ENCODE results near the gene CLASP1. TPM values are rescaled to one million over a fixed set of nuclear protein-coding genes. Genes with fewer than 3 reads are reported as not detected.

Gene CLASP1
- total and polyA plus RNA-seq, 2 of the 8 experiments (the other 6 are each of a cell fraction or from before 2014, with no cell fraction given), result 7.3 to 53.9 TPM

- no peak overlapping the region for H3K56ac ChIP-seq (replicated peaks; ENCODE audit: insufficient read length, low read depth, low read length)
- no peak overlapping the region for H3K9ac ChIP-seq (replicated peaks in 1 of 4; ENCODE audit: extremely low read depth in 1 of 4, low read depth in 3 of 4, low read length in 3 of 4)
- no peak overlapping the region for H3K27ac ChIP-seq (ENCODE audit: low read depth, low read length)
- 0 out of 4 replicates have a peak, but pooled peaks cover 5 to 6% of the 10 kb centered on the region in 2 experiments for H3K9me3 ChIP-seq (ENCODE audit: insufficient read depth in 2 of 2, low read depth in 1 of 2, low read length in 1 of 2)
- H4K20me1 ChIP-seq (replicated peaks in 1 of 2; ENCODE audit: control insufficient read depth in 1 of 2, insufficient read depth in 2 of 2, low read length in 2 of 2), result no peaks in the 10 kb centered on the region
- 92% methylated on average over 4 of the region's 4 CpGs; no CpG with 5 or more reads in 1 of the 2 experiments for WGBS, 2 experiments (ENCODE audit: extremely low coverage in 1 of 2, insufficient coverage in 1 of 2, insufficient read length in 1 of 2, insufficient replicate concordance in 2 of 2, low coverage in 1 of 2, low lambda C conversion rate in 2 of 2, missing lambda C conversion rate in 1 of 2)
- no peak overlapping the region for H4K8ac ChIP-seq (ENCODE audit: extremely low read depth, insufficient read depth, low read length)
- H3K23ac ChIP-seq (ENCODE audit: insufficient read length), result no peak overlapping the region
- no peak overlapping the region for H2BK12ac ChIP-seq (ENCODE audit: low read depth, low read length)
- H3K4me2 ChIP-seq (ENCODE audit: insufficient read depth in 1 of 2, low read depth in 2 of 2, low read length in 2 of 2), result no peak overlapping the region
- no peak overlapping the region for H3K14ac ChIP-seq (ENCODE audit: insufficient read length)
- H2AFZ ChIP-seq (ENCODE audit: low read length), result no peak overlapping the region
- no peak overlapping the region for H2BK15ac ChIP-seq (ENCODE audit: low read length)
- H4K91ac ChIP-seq (replicated peaks; ENCODE audit: insufficient read length, low read length), result no peak overlapping the region
- no peak overlapping the region for H2AK5ac ChIP-seq (ENCODE audit: low read depth, low read length)
- CTCF ChIA-PET (ENCODE audit: partially characterized antibody), result interaction anchor here (0.6 to 1.7 kb wide), 4 partner anchors 10 to 290 kb away, joined by 3 to 7 read pairs (median 4); no protein-coding TSS in a partner anchor
- no peak overlapping the region for H3K4ac ChIP-seq (replicated peaks; ENCODE audit: insufficient read length, low read depth, low read length)
- no peak overlapping the region for H2BK20ac ChIP-seq (ENCODE audit: low read length)
- FAIRE-seq (no peak), DNase-seq (ENCODE audit: low read depth in 1 of 2, low spot score in 2 of 2) (no peak)
- TF ChIP-seq PHF8 (conservative IDR thresholded peaks at IDR 0.05; ENCODE audit: low read depth, low read length), result no peak
- TF ChIP-seq CHD2 (IDR thresholded peaks at IDR 0.05; ENCODE audit: low read length), result no peak
- TF ChIP-seq FOSL1 (IDR thresholded peaks at IDR 0.05; ENCODE audit: insufficient read depth, low read depth, low read length), result no peak
- TF ChIP-seq TCF12 (IDR thresholded peaks at IDR 0.05; ENCODE audit: low read depth, low read length), result no peak
- TF ChIP-seq TBP (IDR thresholded peaks at IDR 0.05; ENCODE audit: low read depth, low read length), result no peak
- peaks cover 2% of the 10 kb centered on the region; the same call in 1 of the 2 replicates for H3K79me1 ChIP-seq (ENCODE audit: low read depth, low read length)
- H3K36me3 ChIP-seq (ENCODE audit: control insufficient read depth in 2 of 4, insufficient read depth in 4 of 4, low read length in 3 of 4), result no peaks in the 10 kb centered on the region
- H2BK120ac ChIP-seq (replicated peaks; ENCODE audit: low read depth, low read length), result no peak overlapping the region
- H3K79me2 ChIP-seq (ENCODE audit: control insufficient read depth in 1 of 2, insufficient read depth in 2 of 2, low read length in 2 of 2), result peaks cover 0 to 67% of the 10 kb centered on the region in 2 experiments; a peak in 2 of 4 replicates
- H3K18ac ChIP-seq (ENCODE audit: extremely low read depth, low read length), result no peak overlapping the region
- no peaks in the 10 kb centered on the region for H3K4me1 ChIP-seq (replicated peaks in 1 of 4; ENCODE audit: control insufficient read depth in 3 of 4, insufficient read depth in 4 of 4, low read length in 3 of 4)
- no peak overlapping the region for H3K4me3 ChIP-seq (ENCODE audit: extremely low read depth in 1 of 4, insufficient read depth in 2 of 4, low read depth in 3 of 4, low read length in 4 of 4)
- no peaks in the 10 kb centered on the region for H3K23me2 ChIP-seq (ENCODE audit: low read depth, low read length)
- H4K5ac ChIP-seq (ENCODE audit: insufficient read length, low read depth, low read length), result no peak overlapping the region
- no peak overlapping the region for H2BK5ac ChIP-seq (ENCODE audit: low read depth, low read length)
- H3K27me3 ChIP-seq (replicated peaks in 1 of 4; ENCODE audit: control insufficient read depth in 3 of 4, extremely low read depth in 1 of 4, insufficient read depth in 3 of 4, low read length in 3 of 4), result no peaks in the 10 kb centered on the region
- POLR2A ChIA-PET (ENCODE audit: partially characterized antibody), result interaction anchor here (2.0 kb wide), 1 partner anchor 97 kb away, joined by 7 read pairs; the partner anchor contains the start of gene RNU4ATAC
Measured at GRCh38 chr2:121627525-121628050, 21.7 kb downstream of the CLASP1 start.

All from H1 (cell line).